Psoas muscle (tissue), 8 donors: ENCODE measurements around the gene APOBR. TPM values are rescaled to one million over a fixed set of nuclear protein-coding genes. Genes with fewer than 3 reads are reported as not detected.
A peak's percentile ranks its signal among the peaks of the same experiment; 100 is the strongest.
"Not testable (repeated sequence)": the region's sequence is repeated elsewhere in the genome, so short reads cannot be mapped to it uniquely, and the experiment has no call there.

Source experiments
- ATAC-seq, 4 donors: fragments of 200-7000 bp; cut with Tn5 transposase; one replicate each; pipeline ENCODE4 v1.9.1; 2020; ENCODE audit warnings: moderate library complexity in 3 of 4, mild to moderate bottlenecking in 2 of 4
- DNase-seq, 2 donors: peaks; one replicate each; pipeline ENCODE4 v3.0.0-alpha.2; 2020
- H3K27ac ChIP-seq: fragments of 200-600 bp; one replicate; pipeline ENCODE4 v1.8.0; 2022
- H3K27me3 ChIP-seq, 3 donors: fragments of 200-600 bp in 1 of 3; one replicate each; pipeline versions ENCODE4 v1.6.1 to v1.8.0; 2013 to 2022; ENCODE audit warnings: low read length in 2 of 3, mild to moderate bottlenecking in 2 of 3, moderate library complexity in 1 of 3; ENCODE audit not compliant: insufficient read depth in 3 of 3
- H3K36me3 ChIP-seq, 2 donors: fragments of 200-600 bp in 1 of 2; one replicate each; pipeline versions ENCODE4 v1.6.1 to v1.8.0; 2013 to 2022; ENCODE audit warnings: low read depth in 1 of 2, mild to moderate bottlenecking in 1 of 2, moderate library complexity in 1 of 2; ENCODE audit not compliant: insufficient read depth in 1 of 2
- H3K4me1 ChIP-seq: fragments of 200-600 bp; one replicate; pipeline ENCODE4 v1.8.0; 2022
- H3K4me3 ChIP-seq: fragments of 200-600 bp; one replicate; pipeline ENCODE4 v1.8.0; 2022; ENCODE audit warnings: mild to moderate bottlenecking
- H3K9me3 ChIP-seq: fragments of 200-600 bp; one replicate; pipeline ENCODE4 v1.8.0; 2022
- CTCF ChIP-seq: fragments of 200-600 bp; IDR thresholded peaks from one replicate; pipeline ENCODE4 v1.8.0; 2022; ENCODE audit warnings: antibody characterized with exemption
- WGBS, 3 donors: extraction: QIAGEN DNeasy Blood & Tissue Kit; methylation state at CpG; one replicate each; pipeline versions ENCODE4 v1.1.6 to v1.1.7; 2013; 5-methylcytosine and 5-hydroxymethylcytosine counted together
- intact Hi-C, 2 donors: fragments of 100-400 bp; cut with DNase I; formaldehyde crosslinking; loops; one replicate each; pipeline versions ENCODE4 v1.11.0 to v1.14.2; 2022
- polyA plus RNA-seq, 3 donors: library from polyadenylated mRNA; stranded (reverse); fragments of 200-250 nt; gene quantifications; one replicate each; pipeline ENCODE4 v1.2.3, GENCODE V29; 2013
- total RNA-seq, 4 donors: library from RNA; stranded (reverse); fragmentation: NEBNext Ultra II Directional in 2 of 4; extraction: Animal tissue kit (Norgen Biotek cat#: 25700) in 2 of 4; gene quantifications; one replicate each; pipeline versions ENCODE4 v1.2.1 to v1.2.4, GENCODE V29; 2021 to 2023
- donor health status: healthy with polysubstance abuse.
- donor health status: DM: no; HTN: no; CAD: no; lungs with moderate emphysema.
- donor health status: Bipolar disorder and iron deficiency.
- donor health status: healthy.
- donor health status: DM: yes; HTN: yes; CAD: no.
- donor health status: DM: no; HTN: no; CAD: no.
- donor health status: DM: no; HTN: no; CAD: no.
- donor health status: DM: yes; HTN: yes; CAD: no.

The APOBR gene
- total and polyA plus RNA-seq, 7 donors: 0.14 to 0.59 (median 0.34) TPM

GRCh38 chr16:28477311-28477920 is 17.0 kb upstream of the APOBR start:
- no peak for ATAC-seq
- no peaks in the 10 kb centered on the region for H3K4me1 ChIP-seq
- H3K9me3 ChIP-seq: no peaks in the 10 kb centered on the region
- DNase-seq: peak in 1 of 2 donors; percentile 39
- peaks cover 0 to 90% of the 10 kb centered on the region in 2 donors for H3K36me3 ChIP-seq
- no peak overlapping the region for H3K4me3 ChIP-seq
- intact Hi-C loops: no loop called here
- WGBS, 3 donors: 89 to 90% (median 90%) methylated on average over 13 to 14 of the region's 14 CpGs
- H3K27me3 ChIP-seq: no peaks in the 10 kb centered on the region
- no peak for TF ChIP-seq CTCF
- H3K27ac ChIP-seq: no peak overlapping the region

GRCh38 chr16:28478506-28479180 is 15.8 kb upstream of the APOBR start:
- Histone ChIP-seq H3K36me3 (peaks cover 2 to 98% of the 10 kb centered on the region in 2 donors), H3K4me3 (no peak overlapping the region)
- TF ChIP-seq CTCF: no peak

GRCh38 chr16:28482026-28482425 is 12.4 kb upstream of the APOBR start:
- WGBS, 3 donors: 93 to 96% (median 95%) methylated on average over 13 of the region's 13 CpGs
- Histone ChIP-seq H3K9me3 (no peaks in the 10 kb centered on the region), H3K36me3 (peaks cover 5 to 92% of the 10 kb centered on the region in 2 donors), H3K27ac (no peak overlapping the region), H3K4me3 (no peak overlapping the region), H3K27me3 (no peaks in the 10 kb centered on the region), H3K4me1 (no peaks in the 10 kb centered on the region)
- TF ChIP-seq CTCF: no peak
- ATAC-seq (no peak), DNase-seq (no peak)
- intact Hi-C loops: no loop called here

More at GRCh38 chr16:28478506-28479180, 15.8 kb upstream of the APOBR start:
- WGBS, 3 donors: 90 to 95% (median 92%) methylated on average over 16 of the region's 16 CpGs
- ATAC-seq: no peak
- intact Hi-C loops: no loop called here
- Histone ChIP-seq H3K27me3 (no peaks in the 10 kb centered on the region), H3K9me3 (no peaks in the 10 kb centered on the region), H3K27ac (no peak overlapping the region), H3K4me1 (no peaks in the 10 kb centered on the region)
- no peak for DNase-seq

GRCh38 chr16:28483361-28483760 is 11.1 kb upstream of the APOBR start:
- H3K9me3 ChIP-seq, DNase-seq, H3K27me3 ChIP-seq, intact Hi-C loops, ATAC-seq, H3K4me1 ChIP-seq, H3K27ac ChIP-seq, H3K4me3 ChIP-seq: not testable (repeated sequence)
- 92 to 95% (median 95%) methylated on average over 4 to 5 of the region's 5 CpGs for WGBS, 3 donors
- peaks cover 5 to 91% of the 10 kb centered on the region in 2 donors for H3K36me3 ChIP-seq

- intact Hi-C loops: no loop called here
- Histone ChIP-seq H3K4me3 (no peak overlapping the region), H3K36me3 (peaks cover 5 to 82% of the 10 kb centered on the region in 2 donors), H3K4me1 (no peaks in the 10 kb centered on the region), H3K9me3 (no peaks in the 10 kb centered on the region), H3K27ac (no peak overlapping the region), H3K27me3 (no peaks in the 10 kb centered on the region)
- DNase-seq: no peak
- ATAC-seq: no peak
- TF ChIP-seq CTCF: no peak
- WGBS, 3 donors: 90 to 98% (median 97%) methylated on average over 4 to 5 of the region's 5 CpGs
Measured at GRCh38 chr16:28486266-28486665, 8.2 kb upstream of the APOBR start.
